ENCODE measurements around the gene LYZ. TPM values are rescaled to one million over a fixed set of nuclear protein-coding genes. Genes with fewer than 3 reads are reported as not detected.

LYZ gene
- total RNA-seq, 1 experiment from 2014 or later: 0.37 TPM

Small RNA genes within 50 kb of the gene (small RNA-seq; reads per million reads assigned to genes)
- 0 reads per million in 2 experiments for gene RN7SL804P

Other genes with a start within 250 kb of the LYZ start
- gene CPSF6, start 108.8 kb upstream of the LYZ start, total RNA-seq (2014; rRNA removed; shearing (Covaris generic)): 26.5 and 29.0 TPM in 2 replicates
- gene YEATS4, start 11.4 kb downstream of the LYZ start, total RNA-seq (2014; rRNA removed; shearing (Covaris generic)): 48.4 and 49.4 TPM in 2 replicates
- gene FRS2, start 122.0 kb downstream of the LYZ start, total RNA-seq (2014; rRNA removed; shearing (Covaris generic)): 24.3 and 26.6 TPM in 2 replicates
- 474 and 489 TPM in 2 replicates for gene CCT2, start 237.1 kb downstream of the LYZ start, total RNA-seq (2014; rRNA removed; shearing (Covaris generic))

Data from SK-MEL-5 (cell line).